ENCODE data around the gene SATB2.

The SATB2 gene

DNA sequence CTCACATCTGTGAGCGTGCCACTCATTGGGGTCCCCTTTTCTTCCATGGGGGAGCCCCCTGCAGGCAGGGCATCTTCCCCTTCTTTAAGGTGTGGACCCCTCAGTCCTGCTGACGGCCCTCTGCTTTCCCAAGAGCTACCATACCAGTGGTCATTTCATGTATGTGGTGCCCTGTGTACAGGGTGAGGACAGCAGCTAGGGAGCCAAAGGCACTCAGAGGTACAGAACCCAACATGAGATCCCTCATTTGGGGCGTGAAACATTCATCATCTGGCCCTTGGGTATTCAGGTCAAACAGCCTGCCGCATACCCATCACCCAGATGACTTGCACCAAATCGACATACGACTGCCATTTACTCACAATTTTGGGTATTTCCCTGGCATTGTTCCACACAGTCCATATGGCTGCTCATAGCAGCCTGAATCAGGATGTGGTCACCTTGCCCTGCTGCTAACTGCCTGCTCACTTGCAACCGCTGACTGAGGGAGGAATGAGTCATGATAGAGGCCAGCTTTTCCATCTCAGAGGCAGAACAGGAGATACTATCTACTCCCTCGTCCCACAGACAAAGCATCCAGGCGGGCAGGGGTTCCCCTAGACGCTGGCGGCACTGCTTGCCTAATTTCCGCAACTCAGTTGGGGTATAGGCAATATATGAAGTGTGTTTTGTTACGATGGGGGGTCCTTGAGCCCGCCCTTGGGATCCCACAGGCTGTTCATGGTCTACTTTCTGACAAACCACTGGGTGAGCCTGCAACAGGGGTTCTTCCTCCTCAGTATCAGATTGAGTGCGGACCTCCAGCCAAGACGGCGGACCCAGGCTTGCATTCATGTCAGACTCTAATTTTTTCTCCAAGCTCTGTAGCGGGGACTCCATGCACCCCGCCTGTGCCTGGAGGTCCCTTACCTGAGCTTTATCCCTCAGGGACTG lies 228.6 kb downstream of the SATB2 start:
- DNase-seq = no peak

DNA sequence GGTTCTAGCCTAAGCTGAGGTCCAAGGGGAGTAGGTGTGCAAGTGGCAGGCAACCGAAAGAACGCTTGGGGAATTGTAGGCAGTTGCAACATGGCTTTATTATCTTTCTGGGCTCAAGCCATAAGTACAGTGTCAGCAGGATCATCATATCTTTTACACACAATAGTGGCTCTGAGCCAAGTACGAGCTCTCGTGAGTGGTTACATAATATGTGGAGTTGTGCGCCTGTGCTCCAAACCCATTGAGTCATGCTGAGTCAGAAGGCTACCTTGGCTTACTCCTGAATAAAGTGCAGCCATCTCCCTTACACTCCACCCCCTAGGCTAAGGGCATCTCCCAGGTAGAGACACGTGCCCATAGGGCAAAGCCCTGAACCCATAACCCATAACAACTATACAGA lies 233.9 kb downstream of the SATB2 start:
- DNase-seq = no peak

DNA sequence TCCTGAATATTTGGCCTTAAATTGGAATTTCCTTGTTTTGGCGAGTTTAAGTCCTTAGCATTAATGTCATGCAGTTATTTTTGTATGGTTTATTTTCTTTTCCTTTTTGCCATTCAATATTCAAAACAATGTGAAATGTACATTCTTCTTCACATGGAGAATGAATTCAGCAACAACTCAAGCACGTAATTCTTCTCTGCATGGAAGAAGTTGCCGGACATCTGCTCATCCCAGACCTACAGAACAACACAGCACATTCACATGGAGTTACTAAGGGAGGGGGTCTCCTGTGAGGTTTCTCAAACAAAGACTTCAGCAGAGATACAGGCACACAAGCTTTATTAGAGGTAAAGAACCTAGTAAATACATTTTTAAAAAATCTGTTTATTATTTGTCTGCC lies 236.8 kb downstream of the SATB2 start:
- DNase-seq = no peak

DNA sequence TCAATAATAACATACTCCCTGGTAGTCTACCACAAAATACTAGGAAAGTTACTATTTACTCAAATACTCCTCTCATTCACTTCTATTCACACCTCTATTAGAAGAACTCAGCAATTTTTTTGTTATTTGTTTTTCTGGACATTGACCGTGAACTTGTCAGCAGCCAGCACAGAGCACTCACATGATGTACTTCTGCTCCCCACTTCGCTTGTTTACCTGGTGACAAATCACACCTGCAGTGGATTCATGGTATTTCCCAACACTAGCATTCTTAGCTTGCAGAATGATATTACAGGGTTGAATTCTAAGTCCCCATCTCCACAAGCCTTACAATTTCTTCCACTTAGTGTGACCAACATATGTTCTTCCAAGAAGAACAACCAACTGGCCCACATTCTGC lies 238.2 kb downstream of the SATB2 start:
- peak; percentile 81 for DNase-seq

Measured in NCI-H510A treated with DMSO at 0.1 percent for 48 hours (cell line).